Nasal cavity respiratory epithelium epithelial cell of viscerocranial mucosa (primary cell): ENCODE results near the gene PSMB9. TPM values are rescaled to one million over a fixed set of nuclear protein-coding genes. Genes with fewer than 3 reads are reported as not detected.

ENCODE experiments used
- total RNA-seq: library from RNA; depleted of rRNA; stranded (reverse); fragments of >200 nt; gene quantifications from 2 replicates; pipeline ENCODE4 v1.2.3, GENCODE V29; 2014

PSMB9 gene
- total RNA-seq, result 1.4 and 8.9 TPM in 2 replicates

DNA sequence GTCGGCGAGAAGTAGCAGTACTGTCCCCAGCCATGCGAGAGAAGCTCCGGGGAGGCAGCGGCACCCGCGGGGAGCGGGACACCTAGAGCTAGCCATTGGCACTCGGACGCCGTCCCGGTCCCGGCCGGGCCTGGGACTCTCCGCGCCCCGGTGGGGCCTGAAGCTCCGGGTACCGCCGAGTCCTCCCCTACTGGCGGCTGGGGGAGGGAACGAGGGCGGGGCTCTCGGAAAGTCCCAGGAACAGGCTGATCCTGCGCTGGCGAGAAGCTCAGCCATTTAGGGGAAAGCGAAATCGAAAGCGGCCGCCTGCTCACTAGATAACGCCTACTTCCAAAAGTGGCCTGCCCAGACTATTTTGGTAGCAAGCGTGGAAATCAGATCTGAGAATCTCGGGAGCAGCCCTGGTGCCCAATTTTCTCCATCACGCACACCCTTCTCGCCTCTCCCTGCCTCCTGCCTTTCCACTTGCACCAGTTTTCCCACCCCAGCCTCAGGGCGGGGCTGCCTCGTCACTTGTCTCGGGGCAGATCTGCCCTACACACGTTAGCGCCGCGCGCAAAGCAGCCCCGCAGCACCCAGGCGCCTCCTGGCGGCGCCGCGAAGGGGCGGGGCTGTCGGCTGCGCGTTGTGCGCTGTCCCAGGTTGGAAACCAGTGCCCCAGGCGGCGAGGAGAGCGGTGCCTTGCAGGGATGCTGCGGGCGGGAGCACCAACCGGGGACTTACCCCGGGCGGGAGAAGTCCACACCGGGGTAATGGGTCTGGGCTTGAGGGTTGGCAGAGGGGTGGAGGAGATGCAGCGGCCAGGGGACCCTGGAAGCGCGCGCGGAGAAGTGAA lies at the start of gene PSMB9, which contains the start of gene TAP1:
TSS of gene PSMB9 (plus strand) at position 652 of the 835 bp plus-strand sequence. CDS start at position 690, 38 bp downstream.
TSS of gene TAP1 (minus strand) at position 164 of the 835 bp plus-strand sequence. CDS start at position 96, 68 bp downstream.

DNA sequence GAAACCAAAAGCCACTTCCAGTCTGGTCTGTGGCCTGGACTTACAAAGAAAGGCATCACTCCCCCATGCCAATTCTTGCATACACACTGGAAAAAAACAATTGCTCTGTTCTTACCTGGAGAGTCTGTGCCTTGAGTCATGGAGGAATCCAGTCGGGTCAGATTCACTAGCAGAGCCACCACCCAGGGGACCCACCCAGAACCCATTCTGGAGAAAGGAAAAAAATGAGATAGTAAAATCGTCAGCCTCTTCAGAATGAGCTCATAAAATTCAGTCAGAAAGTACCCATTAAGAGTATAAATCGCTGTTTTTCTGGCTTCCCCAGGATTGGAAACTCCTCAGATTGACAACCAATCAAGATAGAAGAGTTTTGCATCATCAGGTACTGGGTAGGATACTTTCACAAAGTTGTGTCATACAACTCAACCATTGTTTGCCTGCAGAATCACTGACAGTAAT lies 37.2 kb upstream of the PSMB9 start, which contains the start of gene HLA-DOB:
TSS of gene HLA-DOB (minus strand) at position 257 of the 459 bp plus-strand sequence. CDS start at position 206, 51 bp downstream.

DNA sequence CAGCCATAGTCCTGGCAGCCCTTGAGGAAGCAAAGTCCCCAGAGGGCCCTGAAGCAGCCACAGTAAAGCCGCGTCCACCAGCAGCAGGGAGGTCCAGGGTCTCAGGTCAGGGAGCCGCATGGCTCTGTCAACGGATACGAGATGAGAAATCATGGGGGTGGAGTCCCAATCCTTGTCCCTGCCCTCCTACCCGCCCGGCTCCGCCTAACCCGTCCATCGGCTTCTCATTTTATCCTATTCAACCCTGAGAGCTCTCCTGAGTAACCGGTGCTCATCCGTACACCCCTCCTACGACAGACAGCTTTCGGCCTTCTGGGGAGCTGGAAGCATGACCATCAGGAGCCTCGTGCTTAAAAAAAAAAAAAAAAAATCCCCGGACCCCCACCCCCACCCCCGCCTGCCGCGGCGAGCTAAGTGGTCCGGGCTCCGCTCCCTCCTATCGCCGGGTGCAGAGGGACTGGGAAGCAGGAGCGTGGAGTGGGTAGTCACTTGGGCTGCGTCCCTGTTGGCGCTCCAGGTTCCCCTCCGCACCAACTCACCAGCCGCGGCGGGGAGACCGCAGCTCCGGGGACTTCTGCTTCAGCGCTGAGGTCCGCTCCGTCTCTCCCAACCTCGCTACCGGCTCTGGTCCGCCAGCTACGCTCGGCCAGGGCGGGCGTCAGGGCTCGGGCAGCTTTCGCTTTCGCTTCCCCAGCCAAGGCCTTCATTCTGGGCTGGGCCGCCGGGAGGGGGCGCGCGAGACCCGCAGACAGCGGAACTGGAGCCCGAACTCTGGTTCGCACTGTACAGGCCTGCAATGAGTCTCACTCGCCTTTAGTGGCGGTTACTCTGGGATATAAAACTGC lies 15.7 kb upstream of the PSMB9 start, which contains the start of gene TAP2:
TSS of gene TAP2 (minus strand) at position 626 of the 845 bp plus-strand sequence. CDS start at position 120, 506 bp downstream.

DNA sequence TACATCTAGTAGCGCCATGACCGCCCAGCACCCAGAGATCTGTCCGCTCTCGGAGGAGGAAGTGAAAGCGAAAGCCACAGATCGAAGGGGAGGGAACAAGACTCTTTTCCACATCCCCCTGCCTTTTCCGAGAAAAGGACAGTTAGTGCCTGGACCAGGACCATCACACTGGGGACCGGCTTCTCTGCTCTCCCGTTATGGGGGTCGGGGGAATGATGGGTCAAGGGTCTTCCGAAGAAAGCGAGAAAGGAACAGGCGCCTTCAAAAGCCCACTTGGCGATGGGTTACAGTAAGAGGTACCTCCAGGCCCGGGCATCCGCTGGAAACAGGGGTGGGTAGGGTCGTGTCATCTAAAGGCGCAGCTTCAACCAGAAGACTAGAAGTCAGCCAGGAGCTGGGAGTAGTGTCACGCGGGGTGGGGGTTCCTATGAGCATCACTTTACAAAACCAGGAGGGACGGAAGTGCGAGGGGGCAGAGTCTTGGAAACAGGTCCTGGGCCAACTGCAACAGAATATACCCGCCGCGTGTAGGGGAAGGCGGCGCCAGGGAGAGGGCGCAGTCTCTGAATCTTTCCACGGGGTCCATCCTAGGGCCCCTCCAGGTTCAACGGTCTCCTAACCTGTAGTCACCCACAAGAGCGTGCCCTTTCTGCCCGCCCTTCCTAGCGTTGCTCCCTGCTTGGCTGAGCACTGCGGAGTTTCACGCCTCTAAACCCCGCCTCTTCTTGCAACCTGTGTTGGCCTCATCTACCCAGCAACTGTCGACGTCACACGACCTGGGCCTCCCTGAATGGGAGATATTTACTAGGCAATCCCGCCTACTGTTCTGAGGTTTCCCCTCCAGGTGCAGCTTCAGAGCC lies 9.8 kb upstream of the PSMB9 start, which contains the start of gene PSMB8:
TSS of gene PSMB8 (minus strand) at position 69 of the 860 bp plus-strand sequence. CDS start at position 18, 51 bp downstream.

Other genes starting within 250 kb of the PSMB9 start
- not detected in 2 replicates for gene HLA-DQA1, start 216.8 kb upstream of the PSMB9 start, total RNA-seq
- not detected in 2 replicates for gene HLA-DQB1, start 187.5 kb upstream of the PSMB9 start, total RNA-seq
- not detected in 2 replicates for gene HLA-DQA2, start 112.8 kb upstream of the PSMB9 start, total RNA-seq
- not detected in 2 replicates for gene HLA-DQB2, start 90.7 kb upstream of the PSMB9 start, total RNA-seq
- 1.0 and 1.1 TPM in 2 replicates for gene HLA-DOB, start 37.2 kb upstream of the PSMB9 start, total RNA-seq
- 23.6 and 66.8 TPM in 2 replicates for gene TAP2, start 15.5 kb upstream of the PSMB9 start, total RNA-seq
- 12.6 and 29.1 TPM in 2 replicates for gene PSMB8, start 10.1 kb upstream of the PSMB9 start, total RNA-seq
- 48.9 and 63.9 TPM in 2 replicates for gene TAP1, start 488 bp upstream of the PSMB9 start, total RNA-seq
- gene HLA-DMB, start 86.8 kb downstream of the PSMB9 start, total RNA-seq, result 0.71 TPM in 1 of 2 replicates, not detected in the other
- 0.68 and 2.4 TPM in 2 replicates for gene HLA-DMA, start 98.9 kb downstream of the PSMB9 start, total RNA-seq
- 95.7 and 134 TPM in 2 replicates for gene BRD2, start 114.4 kb downstream of the PSMB9 start, total RNA-seq
- 0.07 TPM in 1 of 2 replicates, not detected in the other for gene HLA-DOA, start 155.4 kb downstream of the PSMB9 start, total RNA-seq
- gene HLA-DPA1, start 219.5 kb downstream of the PSMB9 start, total RNA-seq, result 0.14 TPM in 1 of 2 replicates, not detected in the other
- gene HLA-DPB1, start 221.8 kb downstream of the PSMB9 start, total RNA-seq, result not detected in 2 replicates